Mesothelial cell of epicardium (in vitro differentiated cells): ENCODE measurements around the gene ATP1B2. TPM values are rescaled to one million over a fixed set of nuclear protein-coding genes. Genes with fewer than 3 reads are reported as not detected.

Source experiments
- DNase-seq, 2 experiments: peaks; one replicate each; pipeline ENCODE4 v3.0.0; 2021; ENCODE audit warnings: low spot score in 2 of 2; ENCODE audit not compliant: unreplicated experiment in 2 of 2
- H3K27ac Mint-ChIP-seq: 2 replicates; pipeline ENCODE4 v1.8.0; 2021; ENCODE audit warnings: mixed read lengths
- H3K27me3 Mint-ChIP-seq: 2 replicates; pipeline ENCODE4 v1.8.0; 2021; ENCODE audit warnings: low read depth, mixed read lengths
- H3K36me3 Mint-ChIP-seq: 2 replicates; pipeline ENCODE4 v1.8.0; 2021; ENCODE audit warnings: mixed read lengths
- H3K4me1 Mint-ChIP-seq: 2 replicates; pipeline ENCODE4 v1.8.0; 2021; ENCODE audit warnings: mixed read lengths
- H3K4me3 Mint-ChIP-seq: 2 replicates; pipeline ENCODE4 v1.8.0; 2021; ENCODE audit warnings: mild to moderate bottlenecking, moderate library complexity, mixed read lengths
- H3K9me3 Mint-ChIP-seq: 2 replicates; pipeline ENCODE4 v1.8.0; 2021; ENCODE audit warnings: mixed read lengths
- CTCF ChIP-seq: fragments of 200-600 bp; sonication (generic); IDR thresholded peaks from one replicate; pipeline ENCODE4 v1.5.0; 2021; ENCODE audit warnings: antibody characterized with exemption; ENCODE audit not compliant: unreplicated experiment
- total RNA-seq: library from RNA; stranded (reverse); gene quantifications from 3 replicates; pipeline ENCODE4 v1.2.1, GENCODE V29; 2021

Gene ATP1B2
- total RNA-seq, 1 donor from 2014 or later: 10.2 TPM

DNA sequence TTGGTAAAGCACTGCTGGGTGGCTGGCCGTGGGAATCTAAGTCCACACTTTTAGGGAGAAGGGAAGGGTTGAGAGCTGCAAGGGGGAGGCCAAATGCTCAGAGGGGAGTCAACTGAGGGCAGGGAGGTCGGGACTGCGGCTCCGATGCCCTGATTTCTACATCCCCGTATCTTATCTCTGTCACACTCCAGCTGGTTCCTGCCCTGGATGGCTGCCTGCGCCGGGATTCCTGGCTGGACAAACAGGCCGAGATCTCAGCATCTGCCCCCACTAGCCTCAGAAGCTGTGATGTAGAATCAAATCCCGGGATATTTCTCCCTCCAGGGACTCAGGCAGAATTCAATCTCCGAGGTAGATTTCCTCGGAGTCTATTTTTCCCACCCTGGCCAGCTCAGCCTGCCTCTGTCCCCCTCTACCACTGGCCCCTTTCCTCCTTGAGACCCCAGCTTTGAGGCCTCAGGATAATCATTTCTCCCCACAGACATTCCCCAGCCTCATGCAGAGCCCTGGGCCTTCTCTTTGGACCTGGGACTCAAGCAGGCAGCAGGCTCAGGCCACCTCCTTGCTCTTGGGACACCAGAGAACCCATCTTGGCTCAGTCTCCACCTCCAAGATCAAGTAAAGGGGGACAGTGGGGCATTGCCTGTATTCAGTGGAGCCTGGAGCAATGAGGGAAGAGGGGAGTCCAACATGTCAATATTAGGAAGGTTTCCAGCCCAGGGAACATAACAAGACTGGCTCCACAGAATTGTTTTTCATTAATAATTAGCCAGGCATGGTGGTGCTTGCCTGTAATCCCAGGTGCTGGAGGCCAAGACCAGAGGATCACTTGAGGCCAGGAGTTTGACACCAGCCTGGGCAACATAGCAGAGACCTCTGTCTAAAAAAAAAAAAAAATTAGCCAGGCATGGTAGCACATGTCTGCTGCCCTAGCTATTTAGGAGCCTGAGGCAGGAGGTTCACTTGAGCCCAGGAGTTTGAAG is 19.0 kb upstream of the ATP1B2 start:
- no peak overlapping the region for H3K27ac Mint-ChIP-seq
- no peak overlapping the region for H3K4me3 Mint-ChIP-seq
- H3K4me1 Mint-ChIP-seq: peaks cover 3% of the 10 kb centered on the region
- DNase-seq: no peak
- no peaks in the 10 kb centered on the region for H3K9me3 Mint-ChIP-seq
- no peaks in the 10 kb centered on the region for H3K27me3 Mint-ChIP-seq
- TF ChIP-seq CTCF: no peak
- no peaks in the 10 kb centered on the region for H3K36me3 Mint-ChIP-seq

DNA sequence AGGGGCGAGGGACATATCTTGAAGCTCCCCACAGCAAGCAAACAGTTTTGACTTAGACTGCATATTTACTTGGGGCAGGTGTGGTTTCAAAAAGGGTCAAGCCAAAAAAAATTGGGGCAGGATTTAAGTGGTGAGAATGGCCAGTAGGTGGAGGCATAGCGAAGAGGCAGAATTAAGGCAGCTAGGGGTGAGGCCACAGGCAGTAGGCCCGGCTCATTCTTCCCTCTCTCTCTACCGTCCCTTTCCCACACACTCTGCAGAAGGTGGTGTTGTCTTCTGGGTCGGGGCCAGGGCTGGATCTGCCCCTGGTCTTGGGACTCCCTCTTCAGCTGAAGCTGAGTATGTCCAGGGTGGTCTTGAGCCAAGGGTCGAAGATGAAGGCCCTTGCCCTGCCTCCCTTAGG is 18.2 kb upstream of the ATP1B2 start:
- H3K27ac Mint-ChIP-seq: no peak overlapping the region
- no peak for DNase-seq

DNA sequence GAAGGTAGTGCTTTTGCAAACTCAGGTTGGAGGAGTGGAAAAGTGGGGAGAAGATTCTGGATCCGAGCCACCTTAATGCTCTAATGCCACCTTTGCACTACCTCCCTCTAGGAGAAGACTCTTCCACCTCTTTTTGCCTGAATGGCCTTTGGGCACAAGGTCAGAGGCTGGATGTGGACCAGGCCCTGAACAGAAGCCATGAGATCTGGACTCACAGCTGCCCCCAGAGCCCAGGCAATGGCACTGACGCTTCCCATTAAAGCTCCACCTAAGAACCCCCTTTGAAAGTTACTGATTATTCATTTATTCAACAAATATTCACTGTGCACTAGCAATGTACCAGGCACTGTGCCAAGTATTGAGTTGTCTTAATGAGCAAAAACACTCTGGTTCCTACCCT is 17.6 kb upstream of the ATP1B2 start:
- no peak overlapping the region for H3K27ac Mint-ChIP-seq
- no peaks in the 10 kb centered on the region for H3K36me3 Mint-ChIP-seq
- no peak for TF ChIP-seq CTCF
- no peak overlapping the region for H3K4me3 Mint-ChIP-seq
- H3K9me3 Mint-ChIP-seq: no peaks in the 10 kb centered on the region
- no peak for DNase-seq
- H3K4me1 Mint-ChIP-seq: no peaks in the 10 kb centered on the region
- H3K27me3 Mint-ChIP-seq: no peaks in the 10 kb centered on the region

More for the DNA sequence above, 18.2 kb upstream of the ATP1B2 start:
- H3K4me3 Mint-ChIP-seq: no peak overlapping the region
- peak; percentile 39 for TF ChIP-seq CTCF
- no peaks in the 10 kb centered on the region for H3K9me3 Mint-ChIP-seq
- no peaks in the 10 kb centered on the region for H3K36me3 Mint-ChIP-seq
- H3K4me1 Mint-ChIP-seq: no peaks in the 10 kb centered on the region
- no peaks in the 10 kb centered on the region for H3K27me3 Mint-ChIP-seq

GRCh38 chr17:7634384-7634783 is 16.3 kb upstream of the ATP1B2 start:
- Mint-ChIP-seq H3K4me3 (no peak overlapping the region), H3K27ac (no peak overlapping the region), H3K9me3 (no peaks in the 10 kb centered on the region), H3K36me3 (no peaks in the 10 kb centered on the region), H3K4me1 (no peaks in the 10 kb centered on the region), H3K27me3 (no peaks in the 10 kb centered on the region)
- peak in 1 of 2 experiments; percentile 77 for DNase-seq
- TF ChIP-seq CTCF: no peak

DNA sequence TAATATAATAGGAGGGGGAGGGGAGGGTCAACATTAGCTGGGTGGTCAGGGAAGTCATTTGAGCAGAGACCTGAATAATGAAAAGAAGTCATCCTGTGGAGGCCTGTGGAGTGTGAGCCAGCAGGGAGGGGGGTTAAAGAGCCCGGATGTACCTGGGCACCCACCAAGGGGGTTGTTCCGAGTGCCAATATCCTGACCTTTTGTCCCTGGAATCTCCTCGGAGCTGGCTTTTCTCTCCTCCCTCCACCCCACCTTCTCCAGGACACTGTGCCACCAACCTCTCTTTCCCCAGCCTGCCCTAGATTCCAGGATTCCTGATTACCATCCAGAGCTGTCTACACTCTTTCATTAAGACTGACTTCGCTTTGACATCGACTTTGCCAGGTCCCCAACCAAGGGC is 14.6 kb upstream of the ATP1B2 start:
- no peak for TF ChIP-seq CTCF
- H3K4me3 Mint-ChIP-seq: no peak overlapping the region
- no peaks in the 10 kb centered on the region for H3K36me3 Mint-ChIP-seq
- H3K4me1 Mint-ChIP-seq: no peaks in the 10 kb centered on the region
- peaks cover 3% of the 10 kb centered on the region for H3K27me3 Mint-ChIP-seq
- H3K9me3 Mint-ChIP-seq: no peaks in the 10 kb centered on the region
- H3K27ac Mint-ChIP-seq: no peak overlapping the region
- DNase-seq: no peak
